Measurements from ENCODE around the gene TMC1.
"Not testable (repeated sequence)": the region's sequence is repeated elsewhere in the genome, so short reads cannot be mapped to it uniquely, and the experiment has no call there.

Gene TMC1

DNA sequence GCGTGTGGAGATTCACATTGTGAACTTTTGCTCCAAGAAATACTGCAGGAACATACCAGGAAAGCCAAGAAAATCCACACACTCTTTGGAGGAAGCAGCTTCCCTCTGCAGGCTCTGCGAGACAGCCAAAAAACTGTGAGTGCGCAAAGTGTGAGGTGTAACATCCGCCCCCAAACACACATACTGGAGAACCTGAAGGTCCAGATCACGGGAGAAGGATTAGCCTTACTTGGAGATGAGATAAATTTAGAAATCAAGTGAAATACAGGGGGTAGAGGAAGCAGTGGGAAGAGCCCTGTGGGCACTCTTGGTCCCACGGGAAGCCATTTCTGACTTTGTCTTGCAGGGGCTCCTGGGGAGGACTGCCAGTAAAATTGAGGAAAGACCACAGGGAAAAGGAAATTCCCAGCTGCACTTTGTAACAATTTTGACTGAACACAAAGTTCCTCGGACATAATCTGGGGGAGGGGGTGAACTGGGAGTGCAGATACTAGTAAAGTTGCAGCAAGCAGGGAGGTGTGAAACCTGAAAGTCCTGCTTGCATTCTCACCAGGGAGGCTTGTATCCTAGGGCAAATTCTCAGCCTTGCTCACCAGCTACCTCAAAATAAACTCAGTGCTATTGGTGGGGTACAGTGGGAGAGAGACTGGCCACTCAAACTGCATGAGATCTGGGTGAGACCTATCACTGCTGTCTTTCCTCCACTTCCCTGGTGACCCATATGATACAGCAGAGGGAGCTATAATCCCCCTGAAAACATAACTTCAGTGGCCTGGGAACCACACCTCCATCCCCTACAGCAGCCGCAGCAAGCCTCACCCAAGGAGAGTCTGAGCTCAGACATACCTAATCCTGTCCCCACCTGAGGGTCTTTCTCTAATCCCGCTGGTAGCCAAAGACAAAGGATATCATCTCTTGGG is 322.4 kb downstream of the TMC1 start:
- H3K36me3 Mint-ChIP-seq (ENCODE audit: low read depth) = peaks cover 4% of the 10 kb centered on the region
- peaks cover 5% of the 10 kb centered on the region for H3K27me3 Mint-ChIP-seq (ENCODE audit: low read depth)
- TF ChIP-seq, protein P1, sequence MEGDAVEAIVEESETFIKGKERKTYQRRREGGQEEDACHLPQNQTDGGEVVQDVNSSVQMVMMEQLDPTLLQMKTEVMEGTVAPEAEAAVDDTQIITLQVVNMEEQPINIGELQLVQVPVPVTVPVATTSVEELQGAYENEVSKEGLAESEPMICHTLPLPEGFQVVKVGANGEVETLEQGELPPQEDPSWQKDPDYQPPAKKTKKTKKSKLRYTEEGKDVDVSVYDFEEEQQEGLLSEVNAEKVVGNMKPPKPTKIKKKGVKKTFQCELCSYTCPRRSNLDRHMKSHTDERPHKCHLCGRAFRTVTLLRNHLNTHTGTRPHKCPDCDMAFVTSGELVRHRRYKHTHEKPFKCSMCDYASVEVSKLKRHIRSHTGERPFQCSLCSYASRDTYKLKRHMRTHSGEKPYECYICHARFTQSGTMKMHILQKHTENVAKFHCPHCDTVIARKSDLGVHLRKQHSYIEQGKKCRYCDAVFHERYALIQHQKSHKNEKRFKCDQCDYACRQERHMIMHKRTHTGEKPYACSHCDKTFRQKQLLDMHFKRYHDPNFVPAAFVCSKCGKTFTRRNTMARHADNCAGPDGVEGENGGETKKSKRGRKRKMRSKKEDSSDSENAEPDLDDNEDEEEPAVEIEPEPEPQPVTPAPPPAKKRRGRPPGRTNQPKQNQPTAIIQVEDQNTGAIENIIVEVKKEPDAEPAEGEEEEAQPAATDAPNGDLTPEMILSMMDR (IDR thresholded peaks at IDR 0.05; ENCODE audit: unreplicated experiment in 3 of 3) = no peak
- H3K27ac Mint-ChIP-seq = peak overlapping the region in 1 of 3 experiments; percentile 9
- H3K4me3 Mint-ChIP-seq = no peak overlapping the region
- H3K9me3 Mint-ChIP-seq = peaks cover 38% of the 10 kb centered on the region
- peaks cover 3% of the 10 kb centered on the region for H3K4me1 Mint-ChIP-seq

DNA sequence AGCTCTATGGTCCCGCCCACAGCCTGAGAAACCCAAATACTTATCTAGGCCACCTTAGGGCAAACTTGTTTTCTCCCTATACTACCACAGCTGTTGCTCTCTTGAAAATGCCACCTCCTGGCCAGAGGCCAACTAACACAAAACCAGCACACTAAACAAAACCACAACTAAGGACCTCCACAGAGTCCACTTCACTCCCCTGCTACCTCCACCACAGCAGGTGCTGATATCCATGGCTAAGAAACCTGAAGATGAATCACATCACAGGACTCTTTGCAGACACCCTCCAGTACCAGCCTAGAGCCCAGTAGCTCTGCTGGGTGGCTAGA is 323.0 kb downstream of the TMC1 start:
- H3K27me3 Mint-ChIP-seq (ENCODE audit: low read depth) = peaks cover 5% of the 10 kb centered on the region
- H3K36me3 Mint-ChIP-seq (ENCODE audit: low read depth) = peaks cover 4% of the 10 kb centered on the region
- peaks cover 44% of the 10 kb centered on the region for H3K9me3 Mint-ChIP-seq
- TF ChIP-seq, protein P1 (IDR thresholded peaks at IDR 0.05; ENCODE audit: unreplicated experiment in 3 of 3) = no peak
- peaks cover 3% of the 10 kb centered on the region for H3K4me1 Mint-ChIP-seq
- H3K27ac Mint-ChIP-seq = no peak overlapping the region
- no peak overlapping the region for H3K4me3 Mint-ChIP-seq

DNA sequence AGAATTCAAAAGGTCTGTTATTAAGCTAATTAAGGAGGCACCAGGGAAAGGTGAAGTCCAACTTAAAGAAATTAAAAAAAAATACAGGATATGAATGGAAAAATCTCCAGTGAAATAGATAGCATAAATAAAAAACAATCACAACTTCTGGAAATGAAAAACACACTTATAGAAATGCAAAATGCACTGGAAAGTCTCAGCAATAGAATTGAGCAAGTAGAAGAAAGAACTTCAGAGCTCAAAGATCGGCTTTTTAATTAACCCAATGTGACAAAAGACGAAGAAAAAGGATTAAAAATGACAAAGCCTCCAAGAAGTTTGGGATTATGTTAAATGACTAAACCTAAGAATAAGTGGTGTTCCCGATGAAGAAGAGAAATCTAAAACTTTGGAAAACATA is 323.6 kb downstream of the TMC1 start:
- not testable (repeated sequence) for H3K27ac Mint-ChIP-seq; H3K4me3 Mint-ChIP-seq; H3K36me3 Mint-ChIP-seq (ENCODE audit: low read depth); H3K27me3 Mint-ChIP-seq (ENCODE audit: low read depth); H3K4me1 Mint-ChIP-seq
- peaks cover 47% of the 10 kb centered on the region for H3K9me3 Mint-ChIP-seq

DNA sequence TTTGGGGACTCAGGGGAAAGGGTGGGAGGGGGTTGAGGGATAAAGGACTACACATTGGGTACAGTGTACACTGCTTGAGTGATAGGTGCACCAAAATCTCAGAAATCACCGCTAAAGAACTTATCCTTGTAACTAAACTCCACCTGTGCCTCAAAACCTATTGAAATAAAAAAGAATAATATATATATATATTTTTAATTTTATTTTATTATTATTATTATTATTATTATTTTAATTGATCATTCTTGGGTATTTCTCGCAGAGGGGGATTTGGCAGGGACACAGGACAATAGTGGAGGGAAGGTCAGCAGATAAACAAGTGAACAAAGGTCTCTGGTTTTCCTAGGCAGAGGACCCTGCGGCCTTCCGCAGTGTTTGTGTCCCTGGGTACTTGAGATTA is 328.8 kb downstream of the TMC1 start:
- H3K27ac Mint-ChIP-seq; H3K36me3 Mint-ChIP-seq (ENCODE audit: low read depth); H3K4me3 Mint-ChIP-seq; H3K4me1 Mint-ChIP-seq; H3K27me3 Mint-ChIP-seq (ENCODE audit: low read depth): not testable (repeated sequence)
- peaks cover 34% of the 10 kb centered on the region for H3K9me3 Mint-ChIP-seq

DNA sequence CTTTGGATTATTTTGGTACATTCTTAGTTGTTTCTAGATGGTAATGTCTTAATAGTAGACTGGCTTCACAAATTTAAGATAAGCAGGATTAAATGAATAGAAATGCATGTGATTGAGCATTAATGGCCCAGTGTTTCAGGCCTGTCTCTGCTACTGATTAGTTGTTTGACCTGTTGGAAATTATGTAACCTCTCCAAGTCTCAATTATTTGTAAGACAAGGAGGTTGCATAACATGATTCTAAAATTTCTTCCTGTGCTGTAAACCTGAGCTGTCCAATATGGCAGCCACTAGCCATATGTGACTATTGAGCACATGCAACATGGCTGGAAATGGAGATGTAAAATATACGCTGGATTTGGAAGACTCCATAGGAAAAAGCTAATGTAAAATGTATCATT is 333.9 kb downstream of the TMC1 start:
- Mint-ChIP-seq H3K27ac (no peak overlapping the region), H3K4me3 (no peak overlapping the region), H3K9me3 (peaks cover 3% of the 10 kb centered on the region), H3K36me3 (ENCODE audit: low read depth) (no peaks in the 10 kb centered on the region), H3K4me1 (peaks cover 17% of the 10 kb centered on the region), H3K27me3 (ENCODE audit: low read depth) (peaks cover 8% of the 10 kb centered on the region)
- TF ChIP-seq, protein P1 (IDR thresholded peaks at IDR 0.05; ENCODE audit: unreplicated experiment in 3 of 3) = no peak

DNA sequence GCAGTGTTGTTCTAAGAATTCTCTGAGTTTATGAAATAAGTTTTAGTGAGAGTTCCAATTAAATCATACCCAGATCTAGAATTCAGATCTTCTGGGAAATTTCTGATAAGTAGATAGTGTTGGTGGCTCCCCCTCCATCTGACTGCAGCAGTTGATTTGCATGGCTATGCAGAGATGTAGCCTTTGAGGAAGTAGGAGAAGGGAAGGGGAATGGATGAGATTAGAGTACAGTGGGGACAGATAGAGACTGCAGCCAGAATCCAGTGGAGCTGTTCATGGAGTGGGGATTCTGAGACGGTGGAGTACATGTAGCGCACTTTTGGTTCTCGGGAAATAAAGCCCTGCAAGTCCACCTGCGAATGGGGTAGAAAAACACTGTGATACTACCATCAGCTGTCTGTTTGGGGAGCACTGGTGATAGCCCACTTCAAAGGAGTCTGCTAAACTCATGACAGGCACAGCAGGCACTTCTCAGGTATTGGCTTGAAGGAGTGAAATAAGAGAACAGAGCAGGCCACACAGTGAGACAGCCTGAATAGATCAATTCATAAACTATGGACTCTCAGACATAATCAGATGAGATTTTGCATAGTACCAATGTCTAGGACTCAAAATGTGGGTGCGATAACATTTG is 334.6 kb downstream of the TMC1 start:
- Mint-ChIP-seq H3K36me3 (ENCODE audit: low read depth) (no peaks in the 10 kb centered on the region), H3K4me1 (peaks cover 17% of the 10 kb centered on the region), H3K27me3 (ENCODE audit: low read depth) (peaks cover 8% of the 10 kb centered on the region), H3K4me3 (no peak overlapping the region), H3K9me3 (peaks cover 3% of the 10 kb centered on the region), H3K27ac (no peak overlapping the region)
- TF ChIP-seq, protein P1 (IDR thresholded peaks at IDR 0.05; ENCODE audit: unreplicated experiment in 3 of 3) = no peak

Data from nephron (organoid).